ENCODE results near the gene DOCK3.

Gene DOCK3

DNA sequence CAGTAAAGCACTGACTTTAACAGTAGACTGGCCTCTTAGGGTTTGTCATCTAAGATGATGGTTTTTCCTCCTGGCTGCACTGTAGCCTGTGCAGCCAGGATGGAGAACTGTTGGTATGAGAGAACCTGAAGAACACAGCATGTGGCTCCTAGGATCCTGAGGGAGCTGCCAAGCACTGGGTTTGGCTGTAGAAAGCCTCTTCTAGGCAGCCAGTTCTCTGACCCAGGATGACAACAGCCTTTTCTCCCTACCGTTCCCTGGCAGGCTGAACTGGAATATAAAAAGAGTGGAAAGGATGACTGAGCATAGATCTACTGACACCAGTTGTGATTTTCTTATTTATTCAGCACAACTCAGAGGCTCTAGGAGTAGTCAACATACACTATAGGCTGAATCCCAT is 676.0 kb downstream of the DOCK3 start (continued):
- no peak for TF ChIP-seq PPARA (CRISPR knock-in tag; IDR thresholded peaks at IDR 0.05; ENCODE audit: borderline replicate concordance)

DNA sequence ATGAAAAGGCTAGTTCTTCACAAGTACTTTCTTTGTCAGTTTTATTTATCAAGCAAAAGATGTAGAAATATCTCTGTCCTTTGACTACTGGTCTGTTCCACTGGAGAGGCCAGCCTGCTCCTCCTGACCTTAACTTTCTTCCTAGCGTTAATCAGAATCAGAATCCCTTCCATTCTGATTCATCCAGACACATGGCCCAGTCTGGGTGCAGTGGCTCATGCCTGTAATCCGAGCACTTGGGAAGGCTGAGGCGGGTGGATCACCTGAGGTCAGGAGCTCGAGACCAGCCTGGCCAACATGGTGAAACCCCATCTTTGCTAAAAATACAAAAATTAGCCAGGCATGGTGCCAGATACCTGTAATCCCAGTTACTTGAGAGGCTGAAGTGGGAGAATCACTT is 678.4 kb downstream of the DOCK3 start:
- ATAC-seq = no peak
- TF ChIP-seq CSDC2 (CRISPR knock-in tag; IDR thresholded peaks at IDR 0.05) = no peak
- TF ChIP-seq, protein P1, sequence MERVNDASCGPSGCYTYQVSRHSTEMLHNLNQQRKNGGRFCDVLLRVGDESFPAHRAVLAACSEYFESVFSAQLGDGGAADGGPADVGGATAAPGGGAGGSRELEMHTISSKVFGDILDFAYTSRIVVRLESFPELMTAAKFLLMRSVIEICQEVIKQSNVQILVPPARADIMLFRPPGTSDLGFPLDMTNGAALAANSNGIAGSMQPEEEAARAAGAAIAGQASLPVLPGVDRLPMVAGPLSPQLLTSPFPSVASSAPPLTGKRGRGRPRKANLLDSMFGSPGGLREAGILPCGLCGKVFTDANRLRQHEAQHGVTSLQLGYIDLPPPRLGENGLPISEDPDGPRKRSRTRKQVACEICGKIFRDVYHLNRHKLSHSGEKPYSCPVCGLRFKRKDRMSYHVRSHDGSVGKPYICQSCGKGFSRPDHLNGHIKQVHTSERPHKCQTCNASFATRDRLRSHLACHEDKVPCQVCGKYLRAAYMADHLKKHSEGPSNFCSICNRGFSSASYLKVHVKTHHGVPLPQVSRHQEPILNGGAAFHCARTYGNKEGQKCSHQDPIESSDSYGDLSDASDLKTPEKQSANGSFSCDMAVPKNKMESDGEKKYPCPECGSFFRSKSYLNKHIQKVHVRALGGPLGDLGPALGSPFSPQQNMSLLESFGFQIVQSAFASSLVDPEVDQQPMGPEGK (CRISPR knock-in tag; IDR thresholded peaks at IDR 0.05; ENCODE audit: borderline replicate concordance) = no peak
- TF ChIP-seq, protein P2, sequence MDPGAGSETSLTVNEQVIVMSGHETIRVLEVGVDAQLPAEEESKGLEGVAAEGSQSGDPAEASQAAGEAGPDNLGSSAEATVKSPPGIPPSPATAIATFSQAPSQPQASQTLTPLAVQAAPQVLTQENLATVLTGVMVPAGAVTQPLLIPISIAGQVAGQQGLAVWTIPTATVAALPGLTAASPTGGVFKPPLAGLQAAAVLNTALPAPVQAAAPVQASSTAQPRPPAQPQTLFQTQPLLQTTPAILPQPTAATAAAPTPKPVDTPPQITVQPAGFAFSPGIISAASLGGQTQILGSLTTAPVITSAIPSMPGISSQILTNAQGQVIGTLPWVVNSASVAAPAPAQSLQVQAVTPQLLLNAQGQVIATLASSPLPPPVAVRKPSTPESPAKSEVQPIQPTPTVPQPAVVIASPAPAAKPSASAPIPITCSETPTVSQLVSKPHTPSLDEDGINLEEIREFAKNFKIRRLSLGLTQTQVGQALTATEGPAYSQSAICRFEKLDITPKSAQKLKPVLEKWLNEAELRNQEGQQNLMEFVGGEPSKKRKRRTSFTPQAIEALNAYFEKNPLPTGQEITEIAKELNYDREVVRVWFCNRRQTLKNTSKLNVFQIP (CRISPR knock-in tag; IDR thresholded peaks at IDR 0.05; ENCODE audit: borderline replicate concordance, low read depth) = no peak
- TF ChIP-seq, protein P3, sequence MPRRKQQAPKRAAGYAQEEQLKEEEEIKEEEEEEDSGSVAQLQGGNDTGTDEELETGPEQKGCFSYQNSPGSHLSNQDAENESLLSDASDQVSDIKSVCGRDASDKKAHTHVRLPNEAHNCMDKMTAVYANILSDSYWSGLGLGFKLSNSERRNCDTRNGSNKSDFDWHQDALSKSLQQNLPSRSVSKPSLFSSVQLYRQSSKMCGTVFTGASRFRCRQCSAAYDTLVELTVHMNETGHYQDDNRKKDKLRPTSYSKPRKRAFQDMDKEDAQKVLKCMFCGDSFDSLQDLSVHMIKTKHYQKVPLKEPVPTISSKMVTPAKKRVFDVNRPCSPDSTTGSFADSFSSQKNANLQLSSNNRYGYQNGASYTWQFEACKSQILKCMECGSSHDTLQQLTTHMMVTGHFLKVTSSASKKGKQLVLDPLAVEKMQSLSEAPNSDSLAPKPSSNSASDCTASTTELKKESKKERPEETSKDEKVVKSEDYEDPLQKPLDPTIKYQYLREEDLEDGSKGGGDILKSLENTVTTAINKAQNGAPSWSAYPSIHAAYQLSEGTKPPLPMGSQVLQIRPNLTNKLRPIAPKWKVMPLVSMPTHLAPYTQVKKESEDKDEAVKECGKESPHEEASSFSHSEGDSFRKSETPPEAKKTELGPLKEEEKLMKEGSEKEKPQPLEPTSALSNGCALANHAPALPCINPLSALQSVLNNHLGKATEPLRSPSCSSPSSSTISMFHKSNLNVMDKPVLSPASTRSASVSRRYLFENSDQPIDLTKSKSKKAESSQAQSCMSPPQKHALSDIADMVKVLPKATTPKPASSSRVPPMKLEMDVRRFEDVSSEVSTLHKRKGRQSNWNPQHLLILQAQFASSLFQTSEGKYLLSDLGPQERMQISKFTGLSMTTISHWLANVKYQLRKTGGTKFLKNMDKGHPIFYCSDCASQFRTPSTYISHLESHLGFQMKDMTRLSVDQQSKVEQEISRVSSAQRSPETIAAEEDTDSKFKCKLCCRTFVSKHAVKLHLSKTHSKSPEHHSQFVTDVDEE (CRISPR knock-in tag; IDR thresholded peaks at IDR 0.05) = no peak
- TF ChIP-seq, protein P4, sequence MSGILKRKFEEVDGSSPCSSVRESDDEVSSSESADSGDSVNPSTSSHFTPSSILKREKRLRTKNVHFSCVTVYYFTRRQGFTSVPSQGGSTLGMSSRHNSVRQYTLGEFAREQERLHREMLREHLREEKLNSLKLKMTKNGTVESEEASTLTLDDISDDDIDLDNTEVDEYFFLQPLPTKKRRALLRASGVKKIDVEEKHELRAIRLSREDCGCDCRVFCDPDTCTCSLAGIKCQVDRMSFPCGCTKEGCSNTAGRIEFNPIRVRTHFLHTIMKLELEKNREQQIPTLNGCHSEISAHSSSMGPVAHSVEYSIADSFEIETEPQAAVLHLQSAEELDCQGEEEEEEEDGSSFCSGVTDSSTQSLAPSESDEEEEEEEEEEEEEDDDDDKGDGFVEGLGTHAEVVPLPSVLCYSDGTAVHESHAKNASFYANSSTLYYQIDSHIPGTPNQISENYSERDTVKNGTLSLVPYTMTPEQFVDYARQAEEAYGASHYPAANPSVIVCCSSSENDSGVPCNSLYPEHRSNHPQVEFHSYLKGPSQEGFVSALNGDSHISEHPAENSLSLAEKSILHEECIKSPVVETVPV (CRISPR knock-in tag; IDR thresholded peaks at IDR 0.05) = no peak
- TF ChIP-seq ISL1 (CRISPR knock-in tag; IDR thresholded peaks at IDR 0.05) = no peak
- TF ChIP-seq ARNTL (CRISPR knock-in tag; IDR thresholded peaks at IDR 0.05; ENCODE audit: borderline replicate concordance, low read depth) = no peak
- no peak for TF ChIP-seq ESRRG (CRISPR knock-in tag; IDR thresholded peaks at IDR 0.05)
- TF ChIP-seq ZC3H10 (CRISPR knock-in tag; IDR thresholded peaks at IDR 0.05) = no peak
- TF ChIP-seq PPARA (CRISPR knock-in tag; IDR thresholded peaks at IDR 0.05; ENCODE audit: borderline replicate concordance) = no peak
- TF ChIP-seq ZFP30 (CRISPR knock-in tag; IDR thresholded peaks at IDR 0.05) = no peak
- TF ChIP-seq ZNF70 (CRISPR knock-in tag; IDR thresholded peaks at IDR 0.05) = no peak
- no peak for TF ChIP-seq ZNF565 (CRISPR knock-in tag; conservative IDR thresholded peaks at IDR 0.05; ENCODE audit: low read depth)
- TF ChIP-seq BACH2 (CRISPR knock-in tag; IDR thresholded peaks at IDR 0.05; ENCODE audit: borderline replicate concordance) = no peak
- TF ChIP-seq TCF4 (CRISPR knock-in tag; IDR thresholded peaks at IDR 0.05; ENCODE audit: borderline replicate concordance) = no peak
- TF ChIP-seq GLIS3 (CRISPR knock-in tag; IDR thresholded peaks at IDR 0.05) = no peak
- TF ChIP-seq, protein P5, sequence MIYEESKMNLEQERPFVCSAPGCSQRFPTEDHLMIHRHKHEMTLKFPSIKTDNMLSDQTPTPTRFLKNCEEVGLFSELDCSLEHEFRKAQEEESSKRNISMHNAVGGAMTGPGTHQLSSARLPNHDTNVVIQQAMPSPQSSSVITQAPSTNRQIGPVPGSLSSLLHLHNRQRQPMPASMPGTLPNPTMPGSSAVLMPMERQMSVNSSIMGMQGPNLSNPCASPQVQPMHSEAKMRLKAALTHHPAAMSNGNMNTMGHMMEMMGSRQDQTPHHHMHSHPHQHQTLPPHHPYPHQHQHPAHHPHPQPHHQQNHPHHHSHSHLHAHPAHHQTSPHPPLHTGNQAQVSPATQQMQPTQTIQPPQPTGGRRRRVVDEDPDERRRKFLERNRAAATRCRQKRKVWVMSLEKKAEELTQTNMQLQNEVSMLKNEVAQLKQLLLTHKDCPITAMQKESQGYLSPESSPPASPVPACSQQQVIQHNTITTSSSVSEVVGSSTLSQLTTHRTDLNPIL (CRISPR knock-in tag; IDR thresholded peaks at IDR 0.05; ENCODE audit: low read depth) = no peak

DNA sequence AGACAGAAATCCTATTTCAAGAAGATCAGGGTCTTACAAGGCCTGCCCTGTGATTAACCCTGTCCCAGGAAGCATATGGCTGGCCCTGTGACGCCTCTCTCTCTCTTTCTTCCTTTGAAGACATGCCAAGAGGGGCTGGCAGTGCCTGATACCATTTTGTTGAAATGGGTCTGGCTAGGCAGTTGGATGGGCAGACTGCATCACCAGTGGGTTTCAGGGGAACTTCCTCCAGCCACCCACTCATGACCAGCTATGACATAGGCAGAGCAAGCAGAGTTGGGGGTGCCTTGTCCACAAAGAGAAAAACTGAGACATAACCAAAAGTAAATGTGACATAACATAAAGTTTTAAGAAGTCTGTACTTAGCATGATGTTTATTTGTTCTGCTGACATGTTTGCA is 679.0 kb downstream of the DOCK3 start:
- no peak for ATAC-seq
- TF ChIP-seq TCF4 (CRISPR knock-in tag; IDR thresholded peaks at IDR 0.05; ENCODE audit: borderline replicate concordance) (no peak), ISL1 (CRISPR knock-in tag; IDR thresholded peaks at IDR 0.05) (no peak), PPARA (CRISPR knock-in tag; IDR thresholded peaks at IDR 0.05; ENCODE audit: borderline replicate concordance) (no peak), BACH2 (CRISPR knock-in tag; IDR thresholded peaks at IDR 0.05; ENCODE audit: borderline replicate concordance) (no peak), ZNF565 (CRISPR knock-in tag; conservative IDR thresholded peaks at IDR 0.05; ENCODE audit: low read depth) (no peak), OSR1 (CRISPR knock-in tag; IDR thresholded peaks at IDR 0.05) (no peak), ZNF8 (CRISPR knock-in tag; IDR thresholded peaks at IDR 0.05) (no peak), TOX (CRISPR knock-in tag; IDR thresholded peaks at IDR 0.05; ENCODE audit: borderline replicate concordance) (no peak)
- TF ChIP-seq, protein P1 (CRISPR knock-in tag; IDR thresholded peaks at IDR 0.05; ENCODE audit: borderline replicate concordance) = no peak
- TF ChIP-seq, protein P5 (CRISPR knock-in tag; IDR thresholded peaks at IDR 0.05; ENCODE audit: low read depth) = no peak
- TF ChIP-seq, protein P3 (CRISPR knock-in tag; IDR thresholded peaks at IDR 0.05) = no peak
